ENCODE data around the gene RNASE4. TPM values are rescaled to one million over a fixed set of nuclear protein-coding genes. Genes with fewer than 3 reads are reported as not detected.
"Not testable (repeated sequence)": the region's sequence is repeated elsewhere in the genome, so short reads cannot be mapped to it uniquely, and the experiment has no call there.

The RNASE4 gene
- polyA plus RNA-seq, 1 of the 3 experiments (the other 2 are of a cell fraction), result 11.6 TPM

DNA sequence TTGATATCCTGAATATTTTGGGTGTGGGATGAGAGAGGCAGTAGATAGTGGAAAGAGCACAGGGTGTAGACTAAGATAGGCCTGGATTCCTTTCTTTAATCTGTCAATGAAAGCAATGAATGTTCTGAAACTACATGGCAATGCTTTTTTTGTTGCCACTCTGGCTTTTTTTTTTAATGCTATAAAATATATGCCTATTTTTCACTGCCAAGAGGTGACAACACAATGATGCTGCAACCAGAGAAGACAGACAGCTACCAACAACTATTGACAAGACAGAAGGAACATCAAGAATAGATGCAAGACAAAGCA is 13.6 kb downstream of the RNASE4 start:
- no peak for TF ChIP-seq RFX5 (IDR thresholded peaks at IDR 0.05; ENCODE audit: low read length)
- CTCF ChIA-PET, result interaction anchor here (1.0 to 2.6 kb wide), 4 partner anchors 10 to 273 kb away, joined by 3 to 15 read pairs (median 6); no protein-coding TSS in a partner anchor

DNA sequence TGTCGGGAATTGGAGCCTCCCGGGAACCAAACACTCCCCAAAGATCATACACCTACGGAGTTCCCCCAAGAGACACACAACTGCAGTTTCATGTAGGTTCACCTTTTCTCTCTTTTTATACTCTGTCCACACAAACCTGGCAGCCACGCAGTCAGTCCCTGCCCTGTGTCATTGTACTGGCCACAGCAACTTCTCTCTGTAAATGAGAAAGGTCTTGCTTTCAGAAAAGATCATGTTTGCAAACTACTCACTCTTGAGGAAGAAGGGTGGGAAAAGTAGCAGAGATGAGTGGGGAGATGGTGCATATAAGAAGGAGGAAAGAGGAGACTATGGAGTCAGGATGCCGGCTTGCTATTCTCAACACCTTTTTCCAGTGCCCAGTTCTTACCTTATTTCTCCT is 14.6 kb downstream of the RNASE4 start:
- no peaks in the 10 kb centered on the region for H3K4me1 ChIP-seq (ENCODE audit: control insufficient read depth in 1 of 2, insufficient read depth in 2 of 2, low read depth in 1 of 2, low read length in 1 of 2)
- H3K9me2 ChIP-seq, result no peaks in the 10 kb centered on the region
- TF ChIP-seq, protein P1, sequence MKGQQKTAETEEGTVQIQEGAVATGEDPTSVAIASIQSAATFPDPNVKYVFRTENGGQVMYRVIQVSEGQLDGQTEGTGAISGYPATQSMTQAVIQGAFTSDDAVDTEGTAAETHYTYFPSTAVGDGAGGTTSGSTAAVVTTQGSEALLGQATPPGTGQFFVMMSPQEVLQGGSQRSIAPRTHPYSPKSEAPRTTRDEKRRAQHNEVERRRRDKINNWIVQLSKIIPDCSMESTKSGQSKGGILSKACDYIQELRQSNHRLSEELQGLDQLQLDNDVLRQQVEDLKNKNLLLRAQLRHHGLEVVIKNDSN (IDR thresholded peaks at IDR 0.05; ENCODE audit: borderline replicate concordance, low read depth), result no peak
- TF ChIP-seq RAD21 (IDR thresholded peaks at IDR 0.05; ENCODE audit: low read length) (no peak), GATA2 (CRISPR knock-in tag; IDR thresholded peaks at IDR 0.05) (no peak), RCOR1 (IDR thresholded peaks at IDR 0.05; ENCODE audit: low read length) (no peak), SMC3 (IDR thresholded peaks at IDR 0.05; ENCODE audit: low read depth, low read length) (no peak), YY1 (IDR thresholded peaks at IDR 0.05; ENCODE audit: low read depth) (no peak)
- no peak for DNase-seq
- H2AFZ ChIP-seq (ENCODE audit: low read depth), result no peak overlapping the region
- H3K4me2 ChIP-seq, result no peak overlapping the region
- POLR2A ChIA-PET, result no interaction called here
- H3K79me2 ChIP-seq (ENCODE audit: insufficient read depth), result no peaks in the 10 kb centered on the region
- H4K20me1 ChIP-seq (ENCODE audit: insufficient read depth), result no peaks in the 10 kb centered on the region
- peaks cover 7% of the 10 kb centered on the region; the same call in 1 of the 2 replicates for H3K27me3 ChIP-seq (ENCODE audit: insufficient read depth)
- H3K9ac ChIP-seq, result no peak overlapping the region
- CTCF ChIA-PET, result interaction anchor here (0.6 to 2.6 kb wide), 5 partner anchors 9 to 273 kb away, joined by 3 to 15 read pairs (median 4); no protein-coding TSS in a partner anchor
- WGBS (ENCODE audit: low lambda C conversion rate), result 13% methylated on average over 5 of the region's 5 CpGs
- peaks cover 3% of the 10 kb centered on the region for H3F3A ChIP-seq (replicated peaks; ENCODE audit: insufficient read depth)
- H3K4me3 ChIP-seq (ENCODE audit: low read depth in 2 of 2, low read length in 1 of 2), result no peak overlapping the region
- no peak overlapping the region for H3K27ac ChIP-seq (ENCODE audit: low read depth in 2 of 2, low read length in 1 of 2)
- no peaks in the 10 kb centered on the region for H3K9me3 ChIP-seq
- H3K36me3 ChIP-seq (replicated peaks in 1 of 2; ENCODE audit: control insufficient read depth in 1 of 2, insufficient read depth in 2 of 2, low read length in 1 of 2), result peaks cover 0 to 6% of the 10 kb centered on the region in 2 experiments

More for the DNA sequence above, 13.6 kb downstream of the RNASE4 start:
- Histone ChIP-seq H3K9me2 (no peaks in the 10 kb centered on the region), H3K4me2 (no peak overlapping the region), H3K79me2 (ENCODE audit: insufficient read depth) (no peaks in the 10 kb centered on the region), H2AFZ (ENCODE audit: low read depth) (no peak overlapping the region), H3K4me3 (ENCODE audit: low read depth in 2 of 2, low read length in 1 of 2) (no peak overlapping the region; a peak in 1 of 4 replicates), H3K9me3 (no peaks in the 10 kb centered on the region), H3K27me3 (ENCODE audit: insufficient read depth) (no peaks in the 10 kb centered on the region; the same call in 1 of the 2 replicates), H3K9ac (no peak overlapping the region), H3K27ac (ENCODE audit: low read depth in 2 of 2, low read length in 1 of 2) (no peak overlapping the region), H3F3A (replicated peaks; ENCODE audit: insufficient read depth) (peaks cover 3% of the 10 kb centered on the region), H3K4me1 (ENCODE audit: control insufficient read depth in 1 of 2, insufficient read depth in 2 of 2, low read depth in 1 of 2, low read length in 1 of 2) (no peaks in the 10 kb centered on the region), H4K20me1 (ENCODE audit: insufficient read depth) (no peaks in the 10 kb centered on the region), H3K36me3 (replicated peaks in 1 of 2; ENCODE audit: control insufficient read depth in 1 of 2, insufficient read depth in 2 of 2, low read length in 1 of 2) (peaks cover 0 to 6% of the 10 kb centered on the region in 2 experiments)
- no peak for DNase-seq
- POLR2A ChIA-PET, result no interaction called here

DNA sequence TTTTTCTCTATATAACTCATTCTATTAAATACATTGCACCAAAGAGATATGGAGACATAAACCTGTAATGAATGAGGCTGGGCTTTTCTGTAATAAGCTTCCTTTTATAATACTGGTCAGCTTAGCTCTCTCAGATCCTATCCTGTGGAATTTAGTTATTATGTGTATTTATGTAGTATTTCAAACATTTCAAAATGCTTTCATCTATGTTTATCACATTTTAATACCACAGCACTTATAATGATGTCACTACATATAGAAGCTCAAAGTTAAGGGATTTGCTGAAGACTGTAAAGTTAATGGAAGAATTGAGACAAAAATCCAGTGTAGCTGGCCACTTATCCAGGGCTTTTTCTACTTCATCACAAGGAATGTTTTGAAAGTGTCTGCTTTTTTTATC is 15.6 kb downstream of the RNASE4 start:
- Histone ChIP-seq H3K27ac (ENCODE audit: low read depth in 2 of 2, low read length in 1 of 2) (no peak overlapping the region), H3K27me3 (ENCODE audit: insufficient read depth) (peaks cover 11% of the 10 kb centered on the region; the same call in 1 of the 2 replicates), H3K4me3 (ENCODE audit: low read depth in 2 of 2, low read length in 1 of 2) (no peak overlapping the region), H3K79me2 (ENCODE audit: insufficient read depth) (no peaks in the 10 kb centered on the region), H3K9ac (no peak overlapping the region), H3K9me2 (no peaks in the 10 kb centered on the region), H3F3A (replicated peaks; ENCODE audit: insufficient read depth) (peaks cover 3% of the 10 kb centered on the region), H2AFZ (ENCODE audit: low read depth) (no peak overlapping the region), H3K4me2 (no peak overlapping the region), H4K20me1 (ENCODE audit: insufficient read depth) (no peaks in the 10 kb centered on the region), H3K36me3 (replicated peaks in 1 of 2; ENCODE audit: control insufficient read depth in 1 of 2, insufficient read depth in 2 of 2, low read length in 1 of 2) (peaks cover 0 to 6% of the 10 kb centered on the region in 2 experiments), H3K9me3 (no peaks in the 10 kb centered on the region), H3K4me1 (ENCODE audit: control insufficient read depth in 1 of 2, insufficient read depth in 2 of 2, low read depth in 1 of 2, low read length in 1 of 2) (no peaks in the 10 kb centered on the region)
- DNase-seq, result no peak
- ChIA-PET CTCF (interaction anchor here (0.9 to 1.7 kb wide), 3 partner anchors 9 to 271 kb away, joined by 3 to 10 read pairs (median 5); no protein-coding TSS in a partner anchor), POLR2A (no interaction called here)
- TF ChIP-seq JUND (IDR thresholded peaks at IDR 0.05) (no peak), RAD21 (IDR thresholded peaks at IDR 0.05; ENCODE audit: low read length) (no peak), GATA2 (CRISPR knock-in tag; IDR thresholded peaks at IDR 0.05) (no peak), FOSL2 (IDR thresholded peaks at IDR 0.05; ENCODE audit: borderline replicate concordance, low read depth) (no peak), POLR2AphosphoS5 (IDR thresholded peaks at IDR 0.05; ENCODE audit: low read depth, low read length) (no peak), RXRA (IDR thresholded peaks at IDR 0.05; ENCODE audit: borderline replicate concordance, low read depth) (no peak), MEF2A (IDR thresholded peaks at IDR 0.05; ENCODE audit: borderline replicate concordance, low read depth) (no peak), CHD2 (IDR thresholded peaks at IDR 0.05; ENCODE audit: low read length, partially characterized antibody) (no peak), NRF1 (IDR thresholded peaks at IDR 0.05; ENCODE audit: low read depth, low read length) (no peak), GABPA (IDR thresholded peaks at IDR 0.05; ENCODE audit: low read depth) (no peak), MXI1 (IDR thresholded peaks at IDR 0.05; ENCODE audit: low read depth, low read length) (no peak), NFIC (IDR thresholded peaks at IDR 0.05; ENCODE audit: borderline replicate concordance) (no peak), EZH2phosphoT487 (IDR thresholded peaks at IDR 0.05; ENCODE audit: borderline replicate concordance, low read depth) (no peak)
- TF ChIP-seq, protein P2, sequence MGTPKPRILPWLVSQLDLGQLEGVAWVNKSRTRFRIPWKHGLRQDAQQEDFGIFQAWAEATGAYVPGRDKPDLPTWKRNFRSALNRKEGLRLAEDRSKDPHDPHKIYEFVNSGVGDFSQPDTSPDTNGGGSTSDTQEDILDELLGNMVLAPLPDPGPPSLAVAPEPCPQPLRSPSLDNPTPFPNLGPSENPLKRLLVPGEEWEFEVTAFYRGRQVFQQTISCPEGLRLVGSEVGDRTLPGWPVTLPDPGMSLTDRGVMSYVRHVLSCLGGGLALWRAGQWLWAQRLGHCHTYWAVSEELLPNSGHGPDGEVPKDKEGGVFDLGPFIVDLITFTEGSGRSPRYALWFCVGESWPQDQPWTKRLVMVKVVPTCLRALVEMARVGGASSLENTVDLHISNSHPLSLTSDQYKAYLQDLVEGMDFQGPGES (IDR thresholded peaks at IDR 0.05; ENCODE audit: low read depth, low read length), result no peak

DNA sequence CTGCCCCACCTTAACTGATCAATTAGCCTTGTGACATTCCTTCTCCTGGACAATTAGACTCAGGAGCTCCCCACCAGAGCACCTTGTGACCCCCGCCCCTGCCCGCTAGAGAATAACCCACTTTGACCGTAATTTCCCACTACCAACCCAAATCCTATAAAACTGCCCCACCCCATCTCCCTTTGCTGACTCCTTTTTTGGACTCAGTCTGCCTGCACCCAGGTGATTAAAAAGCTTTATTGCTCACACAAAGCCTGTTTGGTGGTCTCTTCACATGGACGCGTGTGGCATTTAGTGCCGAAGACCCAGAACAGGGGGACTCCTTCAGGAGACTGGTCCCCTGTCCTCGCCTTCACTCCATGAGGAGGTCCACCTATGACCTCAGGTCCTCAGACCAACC is 16.6 kb downstream of the RNASE4 start:
- H3K4me1 ChIP-seq (ENCODE audit: control insufficient read depth in 1 of 2, insufficient read depth in 2 of 2, low read depth in 1 of 2, low read length in 1 of 2); H3K9ac ChIP-seq; H3K9me2 ChIP-seq; H3K27ac ChIP-seq (ENCODE audit: low read depth in 2 of 2, low read length in 1 of 2); H3K4me3 ChIP-seq (ENCODE audit: low read depth in 2 of 2, low read length in 1 of 2); H3K9me3 ChIP-seq; DNase-seq; H3K79me2 ChIP-seq (ENCODE audit: insufficient read depth); H3F3A ChIP-seq (replicated peaks; ENCODE audit: insufficient read depth); POLR2A ChIA-PET; H4K20me1 ChIP-seq (ENCODE audit: insufficient read depth); H2AFZ ChIP-seq (ENCODE audit: low read depth); H3K36me3 ChIP-seq (replicated peaks in 1 of 2; ENCODE audit: control insufficient read depth in 1 of 2, insufficient read depth in 2 of 2, low read length in 1 of 2); H3K4me2 ChIP-seq: not testable (repeated sequence)
- CTCF ChIA-PET, result interaction anchor here (1.7 kb wide), 1 partner anchor 270 kb away, joined by 5 read pairs; no protein-coding TSS in a partner anchor
- H3K27me3 ChIP-seq (ENCODE audit: insufficient read depth), result peaks cover 11% of the 10 kb centered on the region; the same call in 1 of the 2 replicates
- 23% methylated on average over 7 of the region's 7 CpGs for WGBS (ENCODE audit: low lambda C conversion rate)
